ENCODE data around the gene CFAP161.

CFAP161 gene, protein sequence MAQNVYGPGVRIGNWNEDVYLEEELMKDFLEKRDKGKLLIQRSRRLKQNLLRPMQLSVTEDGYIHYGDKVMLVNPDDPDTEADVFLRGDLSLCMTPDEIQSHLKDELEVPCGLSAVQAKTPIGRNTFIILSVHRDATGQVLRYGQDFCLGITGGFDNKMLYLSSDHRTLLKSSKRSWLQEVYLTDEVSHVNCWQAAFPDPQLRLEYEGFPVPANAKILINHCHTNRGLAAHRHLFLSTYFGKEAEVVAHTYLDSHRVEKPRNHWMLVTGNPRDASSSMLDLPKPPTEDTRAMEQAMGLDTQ

DNA sequence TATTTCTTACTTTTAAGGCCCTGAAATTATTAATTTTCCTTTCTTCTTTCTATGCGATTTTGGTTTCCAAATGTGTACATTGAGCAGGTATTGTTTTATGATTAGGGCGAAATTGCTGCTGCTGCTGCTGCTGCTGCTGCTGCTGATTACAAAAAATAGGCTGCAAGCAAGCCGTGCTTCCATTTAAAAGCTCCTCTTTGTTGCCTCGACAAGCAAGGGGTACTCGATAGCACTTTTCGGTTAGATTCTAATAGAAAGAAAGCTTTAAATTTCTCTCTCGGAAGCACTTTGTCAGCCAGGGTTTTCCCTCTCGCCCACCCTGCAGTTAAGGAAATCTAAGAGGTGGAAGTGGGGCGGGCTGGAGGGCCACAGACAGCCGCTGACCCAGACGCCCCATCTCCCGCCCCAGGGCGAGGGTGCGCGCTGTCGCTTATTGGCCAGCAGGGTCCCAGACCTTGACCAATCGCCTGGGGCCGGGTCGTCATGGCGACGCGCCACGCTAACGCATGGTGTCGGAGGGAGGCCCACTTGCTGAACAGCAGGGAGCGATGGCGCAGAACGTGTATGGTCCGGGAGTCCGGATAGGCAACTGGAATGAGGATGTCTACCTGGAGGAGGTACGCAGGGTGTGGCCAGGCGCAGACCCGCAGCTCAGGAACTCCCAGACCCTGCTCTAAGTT lies at the start of gene CFAP161:
CFAP161 (plus strand) TSS at position 489 of the 680 bp plus-strand sequence; CDS start at position 549, 60 bp downstream.
- DNase-seq, result peak; percentile 11

GRCh38 chr15:81084716-81085115 lies 49.4 kb upstream of the CFAP161 start:
- DNase-seq, result no peak

DNA sequence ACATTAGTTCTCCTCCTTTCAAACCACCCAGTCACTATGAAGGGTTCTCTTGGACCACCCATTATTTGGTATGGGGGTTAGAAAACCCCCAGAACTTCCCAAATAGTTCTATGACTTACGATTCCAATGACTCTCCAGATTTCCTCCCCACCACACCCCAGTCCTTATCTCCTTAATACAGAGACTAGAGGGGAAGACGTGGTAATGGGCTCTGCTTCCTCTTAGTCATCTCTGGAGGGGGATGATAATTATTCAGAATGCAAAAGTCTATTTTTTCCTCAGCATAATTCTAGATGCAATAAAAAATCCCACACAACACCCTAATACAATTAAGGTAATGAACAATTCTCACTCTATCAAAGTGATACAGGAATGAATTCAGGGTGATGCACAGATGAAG lies 48.9 kb upstream of the CFAP161 start:
- no peak for DNase-seq

- DNase-seq, result no peak
These were observed 48.2 kb upstream of the CFAP161 start for GRCh38 chr15:81085898-81086297.

GRCh38 chr15:81087066-81087465 lies 47.0 kb upstream of the CFAP161 start:
- no peak for DNase-seq

- DNase-seq, result no peak
These were observed 46.4 kb upstream of the CFAP161 start for GRCh38 chr15:81087694-81088093.

GRCh38 chr15:81088470-81089013 lies 45.5 kb upstream of the CFAP161 start:
- DNase-seq, result no peak

DNA sequence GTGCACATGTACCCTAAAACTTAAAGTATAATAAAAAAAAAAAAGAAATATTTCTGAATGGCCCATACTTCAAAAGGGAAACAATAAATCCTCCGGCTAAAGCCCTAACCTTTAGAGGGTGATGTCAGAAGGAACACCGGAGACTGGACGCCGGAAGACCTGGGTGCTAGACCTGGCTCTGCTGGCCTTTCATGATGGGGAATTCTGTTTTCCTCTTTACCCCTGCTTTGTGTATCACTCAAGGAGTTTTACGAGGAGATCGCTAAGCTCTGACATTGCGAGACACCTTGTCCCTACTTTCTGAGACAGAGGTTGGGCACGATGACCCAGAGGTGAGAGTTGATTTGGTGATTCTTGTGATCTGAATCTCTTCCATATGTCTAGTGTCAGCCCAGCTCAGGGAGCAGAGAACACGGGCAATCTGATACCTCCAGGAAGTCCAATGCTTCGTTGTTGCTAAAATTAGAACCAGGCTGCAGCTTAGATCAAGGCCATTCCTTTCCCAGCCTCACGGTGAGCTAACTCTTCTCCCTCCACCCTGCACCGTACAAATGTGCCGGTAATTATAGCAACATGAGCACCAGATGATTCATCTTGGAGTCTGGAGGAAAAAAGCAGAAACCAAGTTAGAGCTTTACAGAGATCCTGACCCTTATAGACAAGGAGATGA lies 42.0 kb upstream of the CFAP161 start:
- no peak for DNase-seq

- no peak for DNase-seq
These were observed 41.5 kb upstream of the CFAP161 start for GRCh38 chr15:81092559-81092902.

- DNase-seq, result no peak
These were observed 40.1 kb upstream of the CFAP161 start for GRCh38 chr15:81093961-81094360.

DNA sequence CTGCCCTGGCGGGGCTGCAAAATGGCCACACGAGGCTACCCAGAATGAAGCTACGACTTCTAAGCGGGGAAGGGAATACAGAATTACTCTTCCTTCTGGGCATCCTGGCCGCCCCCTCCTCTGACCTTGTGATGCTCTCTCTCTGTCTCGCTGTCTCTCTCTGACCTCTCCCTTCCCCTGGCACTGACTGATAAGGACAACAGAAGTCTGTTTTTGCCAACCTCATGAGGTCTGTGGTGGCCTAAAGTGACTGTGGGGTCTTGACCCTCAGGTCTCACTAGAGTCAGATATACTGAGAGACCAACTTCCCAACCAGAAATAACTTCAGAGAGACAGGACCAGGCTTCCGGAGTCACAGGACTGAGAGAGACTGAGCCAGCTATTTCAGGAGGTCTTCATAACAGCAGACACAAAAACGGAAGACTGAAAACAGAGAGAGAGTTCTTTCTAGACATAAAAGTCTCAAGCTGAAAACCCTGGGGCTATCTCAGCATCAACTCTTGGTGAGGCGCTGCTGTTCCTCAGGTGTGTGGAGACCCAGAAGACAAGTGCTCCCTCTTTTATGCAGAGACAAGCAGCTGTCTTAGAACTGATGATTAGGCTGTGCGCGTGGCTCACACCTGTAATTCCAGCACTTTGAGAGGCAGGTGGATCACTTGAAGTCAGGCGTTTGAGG lies 38.2 kb upstream of the CFAP161 start:
- DNase-seq, result no peak

DNA sequence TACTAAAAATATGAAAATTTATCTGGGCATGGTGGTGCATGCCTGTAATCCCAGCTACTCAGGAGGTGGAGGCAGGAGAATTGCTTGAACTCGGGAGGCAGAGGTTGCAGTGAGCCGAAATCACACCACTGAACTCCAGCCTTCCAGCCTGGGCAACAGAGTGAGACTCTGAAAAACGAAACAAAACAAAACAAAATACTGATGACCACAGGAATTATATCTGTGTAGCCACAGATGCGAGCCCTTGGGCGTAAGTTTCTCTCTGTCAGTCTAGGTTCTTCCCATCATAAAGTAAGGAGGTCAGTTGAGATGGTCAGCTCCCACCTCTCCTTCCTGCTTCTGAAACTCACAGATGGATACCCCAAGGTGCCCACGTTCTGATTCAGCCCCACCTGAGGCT lies 37.7 kb upstream of the CFAP161 start:
- no peak for DNase-seq

DNA sequence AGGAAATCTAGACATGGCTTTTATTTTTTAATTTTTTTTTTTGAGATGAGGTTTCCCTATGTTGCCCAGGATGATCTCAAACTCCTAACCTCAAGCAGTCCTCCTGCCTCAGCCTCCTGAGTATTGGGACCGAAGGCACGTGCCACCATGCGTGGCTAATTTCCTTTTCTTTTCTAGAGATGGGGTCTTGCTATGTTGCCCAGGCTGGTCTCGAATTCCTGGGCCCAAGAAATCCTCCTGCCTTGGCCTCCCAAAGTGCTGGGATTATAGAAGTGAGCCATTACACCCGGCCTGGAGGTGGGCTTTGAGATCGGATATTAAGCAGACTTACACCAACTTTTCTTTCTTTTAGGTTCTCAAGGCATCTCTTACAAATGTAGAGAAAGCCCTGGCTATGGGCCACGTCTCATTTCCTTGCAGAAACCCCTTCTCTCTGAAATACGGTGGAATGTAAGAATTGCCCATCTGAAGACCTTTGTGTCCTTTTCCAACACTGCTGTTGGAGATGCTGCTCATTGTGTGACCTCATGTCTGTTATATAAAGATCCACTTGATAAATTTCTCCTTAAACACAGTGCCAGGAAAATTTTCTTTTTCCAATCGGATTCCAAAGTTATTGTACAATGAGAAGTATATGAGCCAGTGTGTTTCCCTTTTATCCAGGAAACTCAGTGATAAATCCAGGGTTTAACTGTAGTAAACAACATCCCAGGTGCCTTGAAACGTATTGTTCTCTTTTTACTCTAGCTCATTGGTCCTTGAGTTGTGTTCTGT lies 36.8 kb upstream of the CFAP161 start:
- DNase-seq, result no peak

- DNase-seq, result no peak
These were observed 36.2 kb upstream of the CFAP161 start for GRCh38 chr15:81097890-81098280.

DNA sequence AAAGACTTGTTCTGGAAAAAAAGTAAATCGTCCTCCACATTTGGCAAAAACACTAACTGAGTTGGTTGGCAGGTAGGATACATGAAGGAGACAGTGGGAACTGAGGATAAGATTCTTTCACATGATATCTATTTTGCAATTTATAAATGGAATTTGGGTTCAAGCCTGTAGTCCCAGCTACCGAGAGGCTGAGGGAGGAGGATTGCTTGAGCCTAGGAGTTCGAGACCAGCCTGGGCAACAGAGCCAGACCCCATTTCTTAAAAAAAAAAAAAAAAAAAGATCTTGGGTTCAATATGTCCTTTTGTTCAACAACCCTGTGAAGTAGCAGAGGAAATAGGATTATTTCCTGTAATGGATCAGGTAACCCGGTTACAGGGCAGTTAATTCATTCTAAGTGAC lies 35.7 kb upstream of the CFAP161 start:
- no peak for DNase-seq

- no peak for DNase-seq
These were observed 35.0 kb upstream of the CFAP161 start for GRCh38 chr15:81098861-81099651.

GRCh38 chr15:81101894-81102815 lies 31.9 kb upstream of the CFAP161 start:
- DNase-seq, result no peak

GRCh38 chr15:81103857-81104256 lies 30.2 kb upstream of the CFAP161 start:
- no peak for DNase-seq

- no peak for DNase-seq
These were observed 28.5 kb upstream of the CFAP161 start for GRCh38 chr15:81105545-81105944.

DNA sequence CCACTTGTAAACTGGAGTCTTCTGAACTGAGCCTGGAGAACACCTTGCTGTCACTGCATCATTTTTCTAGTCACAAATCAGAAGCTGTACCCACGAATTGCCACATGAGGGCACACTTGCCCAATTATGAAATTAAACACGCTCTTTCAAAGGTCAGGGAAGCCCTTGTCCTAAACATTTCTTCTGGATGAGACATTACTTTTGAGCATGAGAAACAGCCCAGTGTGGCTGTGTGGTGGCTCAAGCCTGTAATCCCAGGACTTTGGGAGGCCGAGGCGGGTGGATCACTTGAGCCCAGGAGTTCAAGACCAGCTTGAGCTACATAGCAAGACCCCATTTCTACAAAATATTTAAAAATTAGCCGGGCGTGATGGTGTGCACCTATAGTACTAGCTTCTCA lies 27.5 kb upstream of the CFAP161 start:
- DNase-seq, result peak; percentile 26

GRCh38 chr15:81107889-81108288 lies 26.2 kb upstream of the CFAP161 start:
- DNase-seq, result no peak
